Activated CD4-positive, alpha-beta T cell treated with anti-CD3 and anti-CD28 coated beads, Interleukin-2, amount 10 ng/mL, durations not matched to agents 24 days and 14 days (primary cell): ENCODE data around the gene PARD3B. TPM values are rescaled to one million over a fixed set of nuclear protein-coding genes. Genes with fewer than 3 reads are reported as not detected.

Experiments
- DNase-seq: peaks from one replicate; pipeline ENCODE4 v3.0.0; 2022
- H3K27ac Mint-ChIP-seq: one replicate; pipeline ENCODE4 v1.8.0; 2022; ENCODE audit warnings: mild to moderate bottlenecking, mixed read lengths
- H3K27me3 Mint-ChIP-seq: one replicate; pipeline ENCODE4 v1.8.0; 2022; ENCODE audit warnings: mixed read lengths
- H3K36me3 Mint-ChIP-seq: one replicate; pipeline ENCODE4 v1.8.0; 2022; ENCODE audit warnings: low read depth, mild to moderate bottlenecking, mixed read lengths
- H3K4me1 Mint-ChIP-seq: one replicate; pipeline ENCODE4 v1.8.0; 2021; ENCODE audit warnings: mixed read lengths
- H3K4me3 Mint-ChIP-seq: one replicate; pipeline ENCODE4 v1.8.0; 2022; ENCODE audit warnings: mild to moderate bottlenecking, moderate library complexity, mixed read lengths
- H3K9me3 Mint-ChIP-seq: one replicate; pipeline ENCODE4 v1.8.0; 2021; ENCODE audit warnings: mixed read lengths
- intact Hi-C: fragments of 100-400 bp; cut with micrococcal nuclease; formaldehyde crosslinking; loops from one replicate; pipeline ENCODE4 v1.15.1; 2023
- total RNA-seq: library from RNA; stranded (reverse); gene quantifications from 2 replicates; pipeline ENCODE4 v1.2.3, GENCODE V29; 2022

PARD3B gene
- total RNA-seq, 1 donor from 2014 or later = 0.12 TPM

DNA sequence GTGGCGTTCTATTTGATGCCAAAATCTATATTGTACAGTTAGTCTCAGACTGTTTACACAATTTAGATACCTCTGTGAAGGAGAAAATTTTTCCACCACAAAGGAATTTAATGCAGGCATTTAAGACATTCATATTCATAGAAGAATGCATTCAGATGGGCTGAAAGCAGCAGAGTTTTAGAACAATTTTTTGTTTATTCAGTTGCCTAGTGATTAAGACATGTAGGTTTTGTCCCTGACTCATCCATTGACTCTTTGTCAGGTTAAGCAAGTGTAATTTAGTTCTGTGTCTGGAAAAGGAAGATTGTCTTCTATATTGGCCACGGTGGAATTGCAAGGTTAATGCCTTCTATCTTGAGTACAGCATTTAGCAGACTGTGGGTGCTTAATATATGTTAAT is 515.0 kb downstream of the PARD3B start:
- H3K36me3 Mint-ChIP-seq = peaks cover 10% of the 10 kb centered on the region
- H3K27me3 Mint-ChIP-seq = no peaks in the 10 kb centered on the region

DNA sequence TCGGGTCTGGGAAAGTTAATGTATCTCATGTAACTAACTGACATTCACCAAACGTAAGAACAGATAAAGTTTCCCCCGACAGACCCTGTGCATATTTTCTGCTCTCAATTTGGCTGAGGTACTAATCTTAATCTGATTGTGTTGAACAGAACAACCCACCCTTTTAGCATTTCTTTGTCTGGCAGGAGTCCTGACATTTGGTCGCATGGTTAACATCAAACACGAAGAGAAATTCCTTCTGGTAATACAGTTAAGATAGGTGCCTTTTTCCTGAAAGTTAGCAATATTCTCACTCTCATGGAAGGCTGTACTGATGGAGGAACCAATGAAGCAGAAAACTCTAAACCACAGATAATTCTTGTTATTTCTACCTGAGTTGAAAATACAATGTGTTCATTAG is 520.8 kb downstream of the PARD3B start:
- no peak overlapping the region for H3K27ac Mint-ChIP-seq
- no peaks in the 10 kb centered on the region for H3K4me1 Mint-ChIP-seq
- DNase-seq = no peak
- H3K27me3 Mint-ChIP-seq = no peaks in the 10 kb centered on the region
- no peak overlapping the region for H3K4me3 Mint-ChIP-seq
- intact Hi-C loops = no loop called here
- peaks cover 2% of the 10 kb centered on the region for H3K36me3 Mint-ChIP-seq
- H3K9me3 Mint-ChIP-seq = peaks cover 12% of the 10 kb centered on the region

More for the DNA sequence above, 515.0 kb downstream of the PARD3B start:
- peaks cover 27% of the 10 kb centered on the region for H3K9me3 Mint-ChIP-seq
- no peak overlapping the region for H3K27ac Mint-ChIP-seq
- peaks cover 6% of the 10 kb centered on the region for H3K4me1 Mint-ChIP-seq
- intact Hi-C loops = no loop called here
- DNase-seq = no peak
- no peak overlapping the region for H3K4me3 Mint-ChIP-seq

DNA sequence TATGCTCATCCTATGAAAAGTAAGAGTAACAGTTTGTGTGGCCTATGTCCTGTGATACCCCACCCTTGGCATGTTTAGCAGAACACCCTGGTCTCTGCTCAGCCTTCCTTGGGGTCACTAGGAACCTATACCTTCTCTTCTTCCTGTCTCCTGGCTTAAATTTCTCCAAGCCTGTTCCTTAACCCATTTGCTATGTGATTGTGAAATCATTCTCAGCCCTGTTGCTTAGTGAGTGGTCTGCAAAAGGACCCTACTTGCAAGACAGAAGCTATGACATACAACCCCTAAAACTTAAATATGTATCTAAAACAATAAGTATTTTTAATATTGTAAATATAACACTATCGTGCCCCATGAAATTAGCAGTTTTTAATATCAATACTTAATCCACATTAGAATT is 524.7 kb downstream of the PARD3B start:
- peaks cover 12% of the 10 kb centered on the region for H3K9me3 Mint-ChIP-seq
- H3K4me1 Mint-ChIP-seq = peaks cover 3% of the 10 kb centered on the region
- no peaks in the 10 kb centered on the region for H3K27me3 Mint-ChIP-seq
- no peak for DNase-seq
- no peak overlapping the region for H3K4me3 Mint-ChIP-seq
- intact Hi-C loops = no loop called here
- no peak overlapping the region for H3K27ac Mint-ChIP-seq
- H3K36me3 Mint-ChIP-seq = peaks cover 6% of the 10 kb centered on the region

DNA sequence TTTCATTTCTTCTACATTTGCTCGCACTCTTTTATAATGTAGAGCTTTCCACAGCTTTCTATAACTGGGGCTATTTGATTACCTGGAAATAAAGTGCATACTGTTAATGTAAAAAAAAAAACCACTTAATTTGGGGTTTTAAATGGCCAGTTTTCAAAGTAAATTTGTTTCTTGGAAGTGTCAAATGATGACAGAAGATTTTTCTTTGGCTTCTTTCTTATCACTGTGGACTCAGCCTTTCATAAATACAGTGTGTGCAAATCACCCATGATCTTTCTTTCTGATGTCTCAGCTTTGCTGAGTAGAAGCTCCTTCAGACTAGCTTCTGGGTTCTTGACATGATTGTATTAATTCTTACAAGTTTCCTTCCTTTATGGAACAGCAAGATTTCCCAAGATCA is 525.6 kb downstream of the PARD3B start:
- Mint-ChIP-seq H3K27me3 (no peaks in the 10 kb centered on the region), H3K36me3 (peaks cover 8% of the 10 kb centered on the region), H3K9me3 (peaks cover 12% of the 10 kb centered on the region), H3K4me3 (no peak overlapping the region), H3K4me1 (peaks cover 5% of the 10 kb centered on the region), H3K27ac (no peak overlapping the region)
- DNase-seq = no peak
- intact Hi-C loops = no loop called here

DNA sequence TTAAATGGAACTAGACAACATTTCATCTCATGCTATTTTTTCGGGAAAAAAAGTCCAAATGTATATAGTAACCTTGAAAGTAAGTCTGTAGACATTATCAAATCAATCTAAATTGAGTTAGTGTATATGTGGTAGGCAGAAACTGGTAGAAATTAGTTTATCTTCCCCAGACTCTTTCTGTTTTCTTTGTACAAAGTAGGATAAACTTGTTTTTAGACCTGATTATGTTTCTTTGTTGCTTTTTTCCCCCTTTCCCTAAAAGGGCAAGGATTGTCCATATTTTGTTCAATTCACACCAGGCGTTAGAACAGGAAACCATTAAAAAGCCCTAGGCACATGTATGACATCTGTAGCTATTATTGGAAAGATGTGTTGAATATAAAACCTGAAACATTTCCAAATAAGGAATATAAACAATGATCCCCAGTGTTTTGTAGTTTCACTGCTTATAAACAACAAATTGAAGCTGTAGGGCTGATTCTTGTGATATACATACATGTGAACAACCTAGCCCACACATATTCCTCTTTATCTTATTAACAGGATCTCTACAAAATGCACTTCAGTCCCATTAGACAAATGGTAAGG is 528.3 kb downstream of the PARD3B start:
- DNase-seq = no peak
- intact Hi-C loops = no loop called here
- Mint-ChIP-seq H3K27me3 (no peaks in the 10 kb centered on the region), H3K27ac (no peak overlapping the region), H3K9me3 (peaks cover 7% of the 10 kb centered on the region), H3K4me1 (peaks cover 30% of the 10 kb centered on the region), H3K4me3 (no peak overlapping the region), H3K36me3 (peaks cover 5% of the 10 kb centered on the region)

DNA sequence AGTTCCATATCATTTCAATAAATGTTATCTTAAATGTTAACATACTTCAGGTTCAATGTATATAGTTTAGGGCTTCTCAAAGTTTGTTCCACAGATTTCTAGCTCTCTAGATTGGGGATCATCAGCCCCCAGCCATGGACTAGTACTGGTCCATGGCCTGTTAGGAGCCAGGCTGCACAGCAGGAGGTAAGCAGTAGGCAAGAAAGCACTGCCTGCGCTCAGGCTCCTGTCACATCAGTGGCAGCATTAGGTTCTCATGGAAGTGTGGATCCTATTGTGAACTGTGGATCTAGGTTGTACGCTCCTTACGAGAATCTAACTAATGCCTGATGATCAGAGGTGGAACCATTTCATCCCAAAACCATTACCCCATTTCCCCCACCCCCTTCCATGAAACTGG is 531.1 kb downstream of the PARD3B start:
- H3K36me3 Mint-ChIP-seq = peaks cover 5% of the 10 kb centered on the region
- H3K9me3 Mint-ChIP-seq = peaks cover 7% of the 10 kb centered on the region
- no peaks in the 10 kb centered on the region for H3K27me3 Mint-ChIP-seq
- peak; percentile 69 for DNase-seq
- peak overlapping the region; percentile 62 for H3K27ac Mint-ChIP-seq
- H3K4me3 Mint-ChIP-seq = peak overlapping the region; percentile 66
- intact Hi-C loops = loop anchor here (2.0 to 5.0 kb wide), 2 partner anchors 106 to 129 kb away; no protein-coding TSS in a partner anchor
- peaks cover 38% of the 10 kb centered on the region for H3K4me1 Mint-ChIP-seq

DNA sequence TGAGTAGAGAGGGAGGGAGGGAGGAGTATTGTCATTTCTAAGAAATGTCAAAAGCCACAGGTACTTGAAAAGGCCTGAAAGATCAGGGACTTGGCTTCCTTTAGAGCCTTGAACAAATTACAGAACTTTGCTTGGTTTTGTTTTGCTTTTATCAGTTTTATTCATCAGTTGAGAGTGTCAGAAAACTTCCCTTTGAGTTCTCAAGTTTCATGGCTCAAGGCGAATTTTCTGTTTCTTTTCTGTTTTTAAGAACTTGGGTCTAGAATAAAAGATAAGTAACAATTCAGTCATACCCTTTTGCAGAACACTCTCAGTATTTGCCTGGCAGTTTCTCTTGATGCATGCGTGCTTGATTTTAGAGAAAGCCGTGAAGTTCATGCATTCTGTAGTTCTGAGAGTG is 531.9 kb downstream of the PARD3B start:
- peaks cover 7% of the 10 kb centered on the region for H3K9me3 Mint-ChIP-seq
- peaks cover 5% of the 10 kb centered on the region for H3K36me3 Mint-ChIP-seq
- intact Hi-C loops = loop anchor here (1.0 to 5.0 kb wide), 4 partner anchors 52 to 206 kb away; no protein-coding TSS in a partner anchor
- H3K4me1 Mint-ChIP-seq = peaks cover 38% of the 10 kb centered on the region
- DNase-seq = peak; percentile 79
- peak overlapping the region; percentile 66 for H3K4me3 Mint-ChIP-seq
- no peaks in the 10 kb centered on the region for H3K27me3 Mint-ChIP-seq
- peak overlapping the region; percentile 62 for H3K27ac Mint-ChIP-seq

DNA sequence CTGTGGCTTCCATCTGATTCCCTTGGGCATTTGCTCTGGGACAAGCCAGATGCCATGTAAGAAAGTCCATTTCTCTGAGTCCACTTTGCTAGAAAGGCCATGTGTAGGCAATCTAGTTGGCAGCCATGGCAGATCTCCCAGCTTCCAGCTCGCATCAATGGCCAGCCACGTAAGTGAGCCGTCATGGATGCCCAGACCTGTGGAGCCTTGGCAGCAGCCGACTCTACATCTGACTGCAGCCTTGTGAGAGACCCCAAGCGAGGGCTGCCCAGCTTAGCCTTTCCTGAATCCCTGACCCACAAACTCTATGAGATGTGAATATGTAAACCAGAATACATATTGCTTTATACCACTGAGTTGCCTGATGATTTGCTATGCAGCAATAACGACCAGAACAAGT is 533.5 kb downstream of the PARD3B start:
- Mint-ChIP-seq H3K4me3 (no peak overlapping the region), H3K36me3 (peaks cover 7% of the 10 kb centered on the region), H3K4me1 (peaks cover 39% of the 10 kb centered on the region), H3K27me3 (no peaks in the 10 kb centered on the region), H3K9me3 (peaks cover 3% of the 10 kb centered on the region), H3K27ac (no peak overlapping the region)
- intact Hi-C loops = loop anchor here (5.0 kb wide), 1 partner anchor 131 kb away; no protein-coding TSS in a partner anchor
- DNase-seq = no peak

DNA sequence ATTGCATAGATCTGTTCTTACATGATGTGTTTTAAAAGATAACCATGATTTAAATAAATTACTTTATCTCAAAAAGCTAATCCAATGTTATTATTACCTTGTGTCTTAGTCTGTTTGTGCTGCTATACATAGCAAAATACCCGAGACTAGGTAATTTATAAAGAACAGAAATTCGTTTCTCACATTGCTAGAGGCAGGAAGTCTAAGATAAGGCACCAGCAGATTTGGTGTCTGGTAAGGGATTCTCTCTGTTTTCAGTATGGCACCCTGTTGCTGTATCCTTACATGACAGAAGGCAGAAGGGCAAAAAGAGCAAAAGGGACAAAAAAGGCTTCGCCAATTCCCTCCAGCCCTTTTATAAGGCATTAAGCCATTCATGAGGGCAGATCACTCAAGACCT is 533.9 kb downstream of the PARD3B start:
- H3K9me3 Mint-ChIP-seq = peaks cover 3% of the 10 kb centered on the region
- H3K4me3 Mint-ChIP-seq = no peak overlapping the region
- H3K27me3 Mint-ChIP-seq = no peaks in the 10 kb centered on the region
- no peak overlapping the region for H3K27ac Mint-ChIP-seq
- intact Hi-C loops = loop anchor here (5.0 kb wide), 1 partner anchor 132 kb away; no protein-coding TSS in a partner anchor
- H3K4me1 Mint-ChIP-seq = peaks cover 39% of the 10 kb centered on the region
- H3K36me3 Mint-ChIP-seq = peaks cover 7% of the 10 kb centered on the region
- no peak for DNase-seq

DNA sequence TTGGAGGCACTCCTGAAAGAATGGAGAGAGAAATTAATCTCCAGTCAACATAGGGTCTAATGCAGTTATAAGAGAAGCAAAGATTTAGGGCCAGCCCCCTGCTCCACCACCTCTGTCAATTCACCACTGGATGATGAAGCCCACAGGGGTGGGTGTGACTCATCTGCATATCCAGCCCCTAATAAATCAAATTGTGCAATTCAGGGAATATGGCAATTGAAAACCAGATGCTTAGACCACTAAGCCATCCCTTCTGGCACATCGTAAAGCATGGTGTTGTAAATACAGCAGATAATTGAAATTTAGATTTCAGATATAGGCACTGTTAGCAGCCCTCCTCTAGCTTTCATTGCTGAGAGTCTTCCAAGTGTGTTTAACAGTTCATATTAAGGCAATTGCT is 541.4 kb downstream of the PARD3B start:
- Mint-ChIP-seq H3K36me3 (peaks cover 4% of the 10 kb centered on the region), H3K4me3 (no peak overlapping the region), H3K4me1 (peaks cover 2% of the 10 kb centered on the region), H3K27me3 (no peaks in the 10 kb centered on the region), H3K27ac (no peak overlapping the region), H3K9me3 (peaks cover 1% of the 10 kb centered on the region)
- intact Hi-C loops = no loop called here
- no peak for DNase-seq

DNA sequence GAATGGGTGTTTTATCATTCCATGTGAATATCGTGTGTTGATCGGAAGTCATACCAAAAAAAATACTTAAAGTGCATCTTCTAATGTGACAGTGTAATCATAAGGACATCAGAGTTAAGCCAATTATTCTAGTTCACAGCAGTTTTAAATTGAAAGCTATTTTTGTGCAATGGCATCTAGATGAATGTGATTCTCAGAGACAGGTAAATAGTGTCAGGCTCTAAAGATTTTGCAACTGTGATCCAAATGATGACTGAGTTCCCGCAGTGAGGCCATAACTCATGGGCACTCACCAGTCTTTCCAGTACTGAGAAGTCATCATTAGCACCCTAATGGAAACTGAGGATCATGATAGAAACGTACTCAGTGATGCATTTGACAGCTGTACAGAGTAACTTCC is 542.6 kb downstream of the PARD3B start:
- H3K27me3 Mint-ChIP-seq = no peaks in the 10 kb centered on the region
- no peak for DNase-seq
- H3K4me1 Mint-ChIP-seq = peaks cover 11% of the 10 kb centered on the region
- H3K27ac Mint-ChIP-seq = no peak overlapping the region
- intact Hi-C loops = no loop called here
- H3K9me3 Mint-ChIP-seq = peaks cover 9% of the 10 kb centered on the region
- peaks cover 5% of the 10 kb centered on the region for H3K36me3 Mint-ChIP-seq
- H3K4me3 Mint-ChIP-seq = no peak overlapping the region

DNA sequence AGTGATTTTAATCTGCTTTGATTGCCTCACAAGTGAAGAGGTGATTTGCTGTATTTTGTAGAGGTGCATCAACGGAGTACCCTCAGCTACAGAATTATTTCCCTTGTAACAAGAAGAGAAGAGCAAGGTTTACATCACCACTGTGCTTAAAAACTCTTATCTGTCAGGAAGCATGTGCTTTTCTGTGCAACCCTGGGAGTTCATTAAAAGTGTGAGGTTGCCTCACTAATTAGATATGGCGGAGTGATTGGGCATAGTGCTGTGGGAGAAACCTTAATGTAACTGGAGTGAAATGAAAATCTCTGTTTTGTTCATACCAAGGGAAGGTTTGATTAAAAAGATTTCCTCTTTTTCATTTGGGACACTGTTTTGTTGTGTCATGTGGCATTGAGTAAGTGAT is 544.7 kb downstream of the PARD3B start:
- Mint-ChIP-seq H3K27me3 (no peaks in the 10 kb centered on the region), H3K9me3 (peaks cover 14% of the 10 kb centered on the region), H3K4me3 (no peak overlapping the region), H3K36me3 (peaks cover 4% of the 10 kb centered on the region), H3K4me1 (peaks cover 9% of the 10 kb centered on the region), H3K27ac (no peak overlapping the region)
- DNase-seq = no peak
- intact Hi-C loops = no loop called here

DNA sequence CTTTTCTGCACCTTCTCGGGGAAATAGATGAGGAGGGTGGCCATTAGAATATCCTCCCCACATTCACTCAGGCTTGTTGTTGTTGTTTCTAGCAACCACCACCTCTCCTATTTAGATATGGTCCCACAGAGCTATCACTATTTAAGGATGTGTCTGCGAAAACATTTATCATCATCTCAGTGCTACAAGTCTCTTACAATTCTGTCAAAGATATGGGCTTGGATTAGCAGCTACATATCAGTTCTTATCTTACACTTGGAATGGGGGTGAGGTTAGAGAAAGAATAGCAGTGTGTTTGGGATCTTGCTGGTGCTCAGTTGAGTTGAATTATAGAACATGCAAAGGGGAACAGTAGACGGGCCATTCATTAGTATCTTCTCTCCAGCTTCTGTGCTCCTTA is 546.1 kb downstream of the PARD3B start:
- no peak overlapping the region for H3K4me3 Mint-ChIP-seq
- intact Hi-C loops = no loop called here
- no peak overlapping the region for H3K27ac Mint-ChIP-seq
- DNase-seq = no peak
- H3K27me3 Mint-ChIP-seq = no peaks in the 10 kb centered on the region
- peaks cover 14% of the 10 kb centered on the region for H3K9me3 Mint-ChIP-seq
- peaks cover 4% of the 10 kb centered on the region for H3K36me3 Mint-ChIP-seq
- H3K4me1 Mint-ChIP-seq = peaks cover 9% of the 10 kb centered on the region

DNA sequence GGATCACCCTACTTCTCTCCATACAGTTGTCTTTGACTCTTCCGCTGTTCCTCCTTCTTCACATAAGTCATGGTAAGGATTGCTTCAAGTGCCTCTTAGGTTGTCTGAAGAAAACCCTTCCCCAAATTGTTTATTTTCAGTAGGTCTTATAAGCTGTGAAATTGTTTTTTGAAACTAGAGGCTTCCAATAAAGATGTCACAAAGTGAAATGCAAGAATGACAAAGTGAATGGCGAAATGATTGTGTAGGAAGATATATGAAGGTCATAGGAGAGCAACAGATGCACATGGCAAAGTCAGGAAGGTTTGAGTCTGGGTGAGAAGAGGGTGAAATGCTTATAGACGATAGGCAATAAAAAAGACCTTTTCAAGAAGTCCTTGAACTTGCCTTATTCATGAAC is 548.8 kb downstream of the PARD3B start:
- no peaks in the 10 kb centered on the region for H3K27me3 Mint-ChIP-seq
- intact Hi-C loops = no loop called here
- no peak overlapping the region for H3K4me3 Mint-ChIP-seq
- H3K27ac Mint-ChIP-seq = no peak overlapping the region
- H3K9me3 Mint-ChIP-seq = peaks cover 14% of the 10 kb centered on the region
- peaks cover 9% of the 10 kb centered on the region for H3K4me1 Mint-ChIP-seq
- no peak for DNase-seq
- H3K36me3 Mint-ChIP-seq = peaks cover 4% of the 10 kb centered on the region

DNA sequence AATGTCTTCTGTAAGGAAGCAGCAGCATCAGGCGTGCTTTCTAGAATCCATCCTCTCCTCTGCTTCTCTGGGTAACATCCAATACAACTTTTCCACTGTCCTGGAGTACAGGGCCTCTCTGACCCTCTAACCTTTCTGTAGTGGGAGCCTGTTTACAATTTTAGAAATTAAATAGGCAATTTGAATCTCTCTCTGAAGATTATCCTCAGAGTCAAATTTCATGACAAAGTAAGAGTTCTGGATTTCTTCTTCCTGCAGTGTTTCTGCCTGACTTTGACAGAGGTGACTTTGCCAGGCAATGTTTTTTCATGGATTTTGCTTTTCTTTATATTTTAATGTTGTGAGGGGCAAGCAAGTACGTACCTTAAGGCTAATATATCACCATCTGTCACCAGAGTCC is 558.4 kb downstream of the PARD3B start:
- Mint-ChIP-seq H3K36me3 (no peaks in the 10 kb centered on the region), H3K4me1 (no peaks in the 10 kb centered on the region), H3K27me3 (peaks cover 7% of the 10 kb centered on the region), H3K27ac (no peak overlapping the region), H3K9me3 (no peaks in the 10 kb centered on the region), H3K4me3 (no peak overlapping the region)
- intact Hi-C loops = no loop called here
- DNase-seq = no peak
